OCI-M2 (cell line): ENCODE data around the gene NAT10.

Experiments
- DNase-seq: peaks from one replicate; lab custom pipeline; 2025; ENCODE audit not compliant: unreplicated experiment; lab: John Stamatoyannopoulos, UW

Gene NAT10

DNA sequence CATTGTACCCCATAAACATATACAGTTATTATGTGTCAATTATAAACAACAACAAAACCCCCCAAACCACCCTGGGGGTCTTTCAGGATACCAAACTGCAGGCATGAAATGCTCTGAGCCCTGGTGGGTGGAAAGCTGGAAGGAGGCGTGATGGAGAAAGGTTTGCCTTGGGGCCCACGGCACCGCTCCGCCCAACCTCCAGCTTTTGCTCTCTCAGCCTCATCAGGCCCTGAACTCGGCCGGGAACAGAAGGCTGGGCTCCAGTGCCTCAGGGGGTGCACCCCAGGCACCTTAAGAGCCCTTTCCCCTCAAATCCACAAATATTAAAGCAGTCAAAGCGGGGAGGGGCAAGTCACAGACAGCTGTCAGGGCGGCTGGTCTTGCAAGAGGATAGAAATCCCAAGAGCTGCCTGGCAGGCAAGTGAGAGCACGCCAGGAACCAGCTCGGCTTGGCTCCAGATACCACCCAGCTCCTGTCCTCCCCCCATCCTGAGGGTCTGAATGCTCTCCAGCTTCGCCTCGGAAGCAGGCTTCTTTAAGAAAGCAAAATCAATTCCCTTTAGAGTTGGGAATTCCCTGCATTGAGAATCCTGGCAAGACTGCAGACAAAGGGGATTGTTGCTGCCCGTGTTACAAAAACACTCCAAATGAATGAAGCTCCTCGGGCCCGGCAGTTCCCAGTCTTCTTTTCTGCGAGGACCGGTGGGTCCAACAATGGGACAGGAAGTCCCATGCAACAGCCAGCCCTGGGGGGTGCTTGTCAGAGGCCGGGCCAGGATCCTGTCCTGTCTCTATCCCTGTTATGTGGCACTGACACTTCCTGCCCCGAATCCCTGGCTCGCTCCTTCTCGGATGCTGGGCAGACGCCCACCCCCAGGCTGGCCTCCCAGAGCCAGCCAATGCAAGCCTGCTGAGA is 80.8 kb downstream of the NAT10 start:
- no peak for DNase-seq

DNA sequence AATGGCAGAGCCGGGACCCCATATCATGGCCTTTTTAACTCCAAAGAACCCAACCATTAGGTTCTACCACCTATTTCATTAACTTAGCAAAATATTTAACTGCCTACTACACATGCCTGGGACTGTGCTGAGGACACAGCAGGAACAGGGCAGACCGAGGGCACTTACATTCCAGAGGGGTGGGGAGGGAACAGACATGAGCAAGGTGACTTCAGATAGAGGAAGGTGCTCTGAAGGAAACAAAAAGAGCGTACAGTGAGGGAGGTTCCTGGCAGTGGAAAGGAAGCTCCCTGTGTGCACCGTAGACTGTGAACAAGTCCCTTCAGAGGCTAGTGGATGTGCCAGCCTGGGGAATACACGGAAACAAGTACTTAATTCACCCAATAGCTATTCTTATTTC is 82.8 kb downstream of the NAT10 start:
- no peak for DNase-seq

DNA sequence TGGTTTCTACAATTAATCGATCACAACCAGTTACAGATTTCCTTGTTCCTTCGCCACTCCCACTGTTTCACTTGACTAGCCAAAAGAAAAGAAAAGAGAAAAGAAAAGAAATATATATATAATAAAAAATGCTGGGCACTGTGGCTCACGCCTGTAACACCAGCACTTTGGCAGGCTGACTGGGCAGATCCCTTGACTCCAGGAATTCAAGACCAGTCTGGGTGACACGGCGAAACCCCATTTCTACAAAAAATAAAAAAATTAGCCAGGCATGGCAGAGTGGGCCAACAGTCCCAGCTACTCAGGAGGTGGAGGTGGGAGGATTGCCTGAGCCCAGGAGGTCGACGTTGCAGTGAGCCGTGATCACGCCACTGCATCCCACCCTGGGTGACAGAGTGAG is 83.8 kb downstream of the NAT10 start:
- no peak for DNase-seq

DNA sequence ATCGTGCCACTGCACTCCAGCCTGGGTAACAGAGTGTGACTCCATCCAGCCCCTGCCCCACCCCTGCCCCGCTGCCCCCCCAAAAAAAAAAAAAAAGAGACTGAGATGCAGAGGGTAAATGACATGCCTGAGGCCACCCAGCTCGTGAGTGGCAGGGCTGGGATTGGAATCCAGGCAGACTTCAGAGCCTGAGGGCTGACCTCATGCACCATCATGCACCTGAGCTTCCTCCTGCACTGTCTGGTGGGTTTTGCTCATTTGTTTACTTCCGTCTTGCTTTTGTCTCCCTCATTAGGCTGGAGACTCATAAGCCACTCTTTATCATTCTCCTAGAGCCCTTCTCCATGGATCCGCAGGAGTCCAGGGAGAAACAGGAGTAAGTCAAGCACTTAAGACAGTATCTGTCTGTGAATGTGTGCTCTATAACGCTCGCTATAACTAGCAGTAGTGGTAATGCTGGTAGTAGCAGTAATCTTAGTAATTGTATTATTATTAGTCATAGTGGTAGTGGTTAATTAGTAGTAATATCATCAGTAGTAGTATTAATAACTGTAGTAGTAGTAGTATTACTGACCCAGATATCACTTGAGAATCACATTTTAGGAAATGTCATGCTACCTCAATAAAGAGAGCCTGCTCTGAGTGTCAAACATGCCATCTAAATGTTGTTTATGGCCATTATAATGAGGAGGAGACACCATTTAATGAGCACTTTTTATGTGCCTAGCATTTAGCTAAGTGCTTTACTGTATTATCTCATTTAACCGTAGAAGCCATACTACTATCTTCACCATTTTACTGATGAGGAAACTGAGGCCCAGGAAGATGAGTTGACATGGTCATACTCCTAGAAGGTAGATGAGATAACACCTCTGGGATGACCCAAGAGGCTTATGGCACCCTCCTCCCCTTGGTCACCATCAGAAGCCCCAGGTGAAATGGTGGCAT is 85.0 kb downstream of the NAT10 start:
- DNase-seq = no peak

GRCh38 chr11:34191578-34191977 is 86.1 kb downstream of the NAT10 start:
- DNase-seq = no peak

DNA sequence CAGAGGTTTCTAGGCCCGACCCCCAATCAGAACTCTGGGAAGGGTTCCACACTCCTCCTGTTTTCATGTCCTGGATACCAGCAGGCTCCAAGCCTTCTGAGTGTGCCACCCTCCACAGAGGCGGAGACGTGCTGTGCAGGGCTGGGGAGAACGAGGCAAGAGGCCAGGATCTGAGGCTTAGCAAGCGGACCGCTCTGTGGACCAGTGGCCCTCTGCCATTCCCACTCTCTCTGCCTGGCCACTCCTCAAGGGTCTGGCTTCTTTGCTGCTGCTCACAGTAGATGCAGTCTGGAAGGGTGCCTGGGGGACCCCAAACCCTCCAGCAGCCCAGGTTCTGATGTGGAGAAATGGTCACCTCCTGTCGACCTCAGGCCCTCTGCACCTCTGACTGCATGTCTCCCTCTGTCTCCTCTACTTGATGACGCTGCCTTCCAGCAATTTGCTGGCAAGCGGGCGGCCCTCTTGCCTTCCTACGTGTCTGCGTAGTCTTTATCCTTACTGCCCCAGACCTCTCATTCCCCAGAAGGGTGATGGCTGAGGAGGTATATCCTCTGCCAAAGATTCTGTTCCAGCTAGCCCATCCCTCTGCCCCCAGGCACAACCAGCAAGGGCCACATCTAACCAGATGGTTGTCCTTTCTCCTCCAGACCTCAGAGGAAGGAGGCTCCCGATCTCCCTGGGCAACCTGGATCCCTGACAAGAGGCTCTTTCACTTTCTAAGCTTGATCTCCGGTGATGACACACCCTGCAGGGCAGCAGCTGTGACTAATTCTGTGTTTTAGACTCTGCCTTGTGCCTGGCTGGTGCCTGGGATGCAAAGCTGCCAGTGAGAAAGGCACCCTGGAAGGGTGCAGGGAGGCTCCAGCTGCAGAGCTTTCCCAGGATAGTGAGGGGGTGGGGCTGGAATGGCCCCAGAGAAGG is 87.3 kb downstream of the NAT10 start:
- no peak for DNase-seq

- DNase-seq = no peak
Measured at GRCh38 chr11:34194576-34195335, 89.3 kb downstream of the NAT10 start.
